ENCODE data around the gene LPGAT1. TPM values are rescaled to one million over a fixed set of nuclear protein-coding genes. Genes with fewer than 3 reads are reported as not detected.

LPGAT1 gene
- total RNA-seq, 2 donors from 2014 or later = 24.4 to 50.1 TPM

GRCh38 chr1:211822677-211823407 is 7.7 kb downstream of the LPGAT1 start:
- Histone ChIP-seq H3K27ac (no peak overlapping the region), H3K4me1 (peaks cover 8% of the 10 kb centered on the region), H3K27me3 (no peaks in the 10 kb centered on the region), H3K4me3 (no peak overlapping the region), H3K9me3 (no peaks in the 10 kb centered on the region), H3K36me3 (replicated peaks in 1 of 2; ENCODE audit: insufficient read depth in 1 of 2, low read depth in 2 of 2) (peaks cover 0 to 2% of the 10 kb centered on the region in 2 donors)
- ATAC-seq (no peak), DNase-seq (no peak)
- intact Hi-C loops (cut with DNase I) = no loop called here
- WGBS, 2 donors = 88 to 89% methylated on average over 5 of the region's 5 CpGs
- TF ChIP-seq POLR2A (IDR thresholded peaks at IDR 0.05) (no peak), CTCF (IDR thresholded peaks at IDR 0.05) (no peak)

- H3K4me3 ChIP-seq = no peak overlapping the region
- no peak for ATAC-seq
- H3K36me3 ChIP-seq (replicated peaks in 1 of 2; ENCODE audit: insufficient read depth in 1 of 2, low read depth in 2 of 2) = peaks cover 0 to 2% of the 10 kb centered on the region in 2 donors
- no peaks in the 10 kb centered on the region for H3K9me3 ChIP-seq
- intact Hi-C loops (cut with DNase I) = no loop called here
- no peaks in the 10 kb centered on the region for H3K27me3 ChIP-seq
- no peak for DNase-seq
- no peak overlapping the region for H3K27ac ChIP-seq
- TF ChIP-seq CTCF (IDR thresholded peaks at IDR 0.05) (no peak), POLR2A (IDR thresholded peaks at IDR 0.05) (no peak)
- H3K4me1 ChIP-seq = peaks cover 18% of the 10 kb centered on the region
These were observed 14.0 kb downstream of the LPGAT1 start for GRCh38 chr1:211816586-211816985.

GRCh38 chr1:211814313-211814712 is 16.2 kb downstream of the LPGAT1 start:
- ATAC-seq (no peak), DNase-seq (no peak)
- Histone ChIP-seq H3K36me3 (replicated peaks in 1 of 2; ENCODE audit: insufficient read depth in 1 of 2, low read depth in 2 of 2) (no peaks in the 10 kb centered on the region), H3K4me3 (no peak overlapping the region), H3K9me3 (no peaks in the 10 kb centered on the region), H3K27ac (no peak overlapping the region), H3K4me1 (peaks cover 18% of the 10 kb centered on the region), H3K27me3 (no peaks in the 10 kb centered on the region)
- 95% methylated on average over 1 of the region's 1 CpG for WGBS, 2 donors
- intact Hi-C loops (cut with DNase I) = no loop called here
- TF ChIP-seq CTCF (IDR thresholded peaks at IDR 0.05) (no peak), POLR2A (IDR thresholded peaks at IDR 0.05) (no peak)

- Histone ChIP-seq H3K27me3 (no peaks in the 10 kb centered on the region), H3K36me3 (replicated peaks in 1 of 2; ENCODE audit: insufficient read depth in 1 of 2, low read depth in 2 of 2) (no peaks in the 10 kb centered on the region), H3K27ac (peak overlapping the region in 1 of 4 donors; percentile 16), H3K4me1 (peaks cover 18% of the 10 kb centered on the region), H3K9me3 (no peaks in the 10 kb centered on the region), H3K4me3 (no peak overlapping the region)
- no peak for TF ChIP-seq CTCF (IDR thresholded peaks at IDR 0.05)
- TF ChIP-seq POLR2A (IDR thresholded peaks at IDR 0.05) = no peak
- ATAC-seq (peak; percentile 66), DNase-seq (peak; percentile 70 to 89 (median 80))
- intact Hi-C loops (cut with DNase I) = no loop called here
These were observed 17.0 kb downstream of the LPGAT1 start for GRCh38 chr1:211813590-211813989.

- no peak for ATAC-seq
- WGBS, 2 donors = 69 to 95% methylated on average over 4 of the region's 4 CpGs
- no peak overlapping the region for H3K4me3 ChIP-seq
These were observed 18.0 kb downstream of the LPGAT1 start for GRCh38 chr1:211812584-211812983.

More at GRCh38 chr1:211812584-211812983, 18.0 kb downstream of the LPGAT1 start:
- Histone ChIP-seq H3K36me3 (replicated peaks in 1 of 2; ENCODE audit: insufficient read depth in 1 of 2, low read depth in 2 of 2) (no peaks in the 10 kb centered on the region), H3K27me3 (no peaks in the 10 kb centered on the region), H3K27ac (peak overlapping the region in 1 of 4 donors; percentile 54), H3K4me1 (peaks cover 18% of the 10 kb centered on the region), H3K9me3 (no peaks in the 10 kb centered on the region)
- intact Hi-C loops (cut with DNase I) = no loop called here
- no peak for DNase-seq
- no peak for TF ChIP-seq CTCF (IDR thresholded peaks at IDR 0.05)
- no peak for TF ChIP-seq POLR2A (IDR thresholded peaks at IDR 0.05)

All from body of pancreas (tissue), 4 donors.